ENCODE measurements around the gene CABP1. TPM values are rescaled to one million over a fixed set of nuclear protein-coding genes. Genes with fewer than 3 reads are reported as not detected.

Gene CABP1
- total and polyA plus RNA-seq, 9 of the 15 experiments (the other 6 are each of a cell fraction or from before 2014, with no cell fraction given): not detected

GRCh38 chr12:120668091-120668867 lies 27.9 kb downstream of the CABP1 start:
- H3K36me3 ChIP-seq (ENCODE audit: control insufficient read depth, insufficient read depth, low read length): no peaks in the 10 kb centered on the region
- FAIRE-seq: no peak
- no TSS peak for BruUV-seq (replicated peaks)

More at GRCh38 chr12:120668091-120668867, 27.9 kb downstream of the CABP1 start:
- TF ChIP-seq CBX8 (IDR thresholded peaks at IDR 0.05; ENCODE audit: borderline replicate concordance, extremely low read depth, low read depth, low read length, poor library complexity, severe bottlenecking) (no peak), MAZ (CRISPR knock-in tag; conservative IDR thresholded peaks at IDR 0.05 in 1 of 2, IDR thresholded peaks at IDR 0.05 in 1 of 2) (no peak), CBX3 (IDR thresholded peaks at IDR 0.05; ENCODE audit: borderline replicate concordance in 1 of 2, low read length in 2 of 2) (no peak), DPF2 (IDR thresholded peaks at IDR 0.05) (no peak), ID3 (CRISPR knock-in tag; IDR thresholded peaks at IDR 0.05) (no peak), ID3 (tag; IDR thresholded peaks at IDR 0.05) (no peak), ZNF224 (CRISPR knock-in tag; IDR thresholded peaks at IDR 0.05) (no peak), DEAF1 (CRISPR knock-in tag; IDR thresholded peaks at IDR 0.05) (no peak), EP300 (IDR thresholded peaks at IDR 0.05; ENCODE audit: low read length) (no peak), MEIS2 (IDR thresholded peaks at IDR 0.05; ENCODE audit: partially characterized antibody) (no peak), ZNF75A (CRISPR knock-in tag; IDR thresholded peaks at IDR 0.05) (no peak), RBM25 (IDR thresholded peaks at IDR 0.05; ENCODE audit: low read depth, low read length, severe bottlenecking) (no peak), XRCC5 (IDR thresholded peaks at IDR 0.05; ENCODE audit: low read depth, low read length) (no peak), CHCHD3 (CRISPR knock-in tag; IDR thresholded peaks at IDR 0.05) (no peak), ZNF778 (CRISPR knock-in tag; IDR thresholded peaks at IDR 0.05) (no peak), SNAPC5 (CRISPR knock-in tag; IDR thresholded peaks at IDR 0.05) (no peak), MCM3 (IDR thresholded peaks at IDR 0.05) (no peak), ZNF511 (CRISPR knock-in tag; IDR thresholded peaks at IDR 0.05) (no peak), CCAR2 (IDR thresholded peaks at IDR 0.05; ENCODE audit: low read depth, low read length) (no peak)
- Histone ChIP-seq H3K9me3 (replicated peaks; ENCODE audit: control insufficient read depth, insufficient read depth, low read depth, low read length) (no peaks in the 10 kb centered on the region), H3K27ac (ENCODE audit: extremely low read depth, low read depth, low read length) (no peak overlapping the region), H3K4me2 (ENCODE audit: insufficient read depth, low read length) (no peak overlapping the region), H3K4me1 (replicated peaks in 1 of 2; ENCODE audit: control insufficient read depth in 2 of 2, insufficient read depth in 2 of 2, low read length in 2 of 2) (peaks cover 0 to 8% of the 10 kb centered on the region in 2 experiments; a peak in 2 of 5 replicates), H3K4me3 (no peak overlapping the region), H3K9me1 (ENCODE audit: control insufficient read depth, insufficient read depth, low read length) (no peaks in the 10 kb centered on the region), H3K9ac (ENCODE audit: insufficient read depth in 1 of 2, low read depth in 2 of 2, low read length in 2 of 2) (no peak overlapping the region), H3K27me3 (ENCODE audit: control insufficient read depth in 2 of 2, insufficient read depth in 2 of 2, low read length in 2 of 2) (peaks cover 36 to 75% of the 10 kb centered on the region in 2 experiments; a peak in 4 of 5 replicates), H2AFZ (ENCODE audit: low read depth, low read length) (no peak overlapping the region), H4K20me1 (replicated peaks; ENCODE audit: control insufficient read depth, insufficient read depth, low read length) (0 out of 2 replicates have a peak, but pooled peaks cover 4% of the 10 kb centered on the region), H3K79me2 (ENCODE audit: control insufficient read depth, insufficient read depth, low read length) (no peaks in the 10 kb centered on the region)
- ChIA-PET POLR2A (interaction anchor here (1.4 kb wide), 1 partner anchor 12 kb away, joined by 4 read pairs; no protein-coding TSS in a partner anchor), CTCF (ENCODE audit: low intra/inter-chr PET ratio) (no interaction called here)
- in situ Hi-C loops (cut with MboI): loop anchor here (25.0 kb wide), 1 partner anchor 331 kb away; the partner anchor contains the start of gene PLA2G1B
- ATAC-seq: no peak
- WGBS (ENCODE audit: insufficient coverage, low coverage, missing lambda C conversion rate): 5% methylated on average over 20 of the region's 20 CpGs
- DNase-seq (ENCODE audit: extremely low read depth in 1 of 4, low spot score in 3 of 4): no peak
- intact Hi-C loops (cut with micrococcal nuclease): no loop called here
